B cell (primary cell): ENCODE results near the gene DOCK8. TPM values are rescaled to one million over a fixed set of nuclear protein-coding genes. Genes with fewer than 3 reads are reported as not detected.

ENCODE experiments used
- ATAC-seq: fragments of 200-7000 bp; cut with Tn5 transposase; one replicate; pipeline ENCODE4 v1.10.0; 2021; ENCODE audit warnings: low read depth, mild to moderate bottlenecking, moderate number of reproducible peaks, moderate library complexity
- CTCF ChIA-PET: fragments of 350-600 bp; sonication (Branson Sonifier 250); formaldehyde crosslinking; loops from one replicate; lab custom pipeline; 2021; ENCODE audit warnings: antibody characterized with exemption, inconsistent platforms; lab: Charles Lee
- POLR2A ChIA-PET: fragments of 350-600 bp; sonication (Branson Sonifier 250); formaldehyde crosslinking; loops from one replicate; lab custom pipeline; 2021; ENCODE audit warnings: antibody characterized with exemption; lab: Charles Lee
- DNase-seq: peaks from one replicate; pipeline ENCODE4 v3.0.0; 2013
- H2AFZ ChIP-seq: 2 replicates; pipeline ENCODE4 v1.6.1; 2012; ENCODE audit warnings: mild to moderate bottlenecking, low read depth, low read length; ENCODE audit not compliant: insufficient read depth, poor library complexity, severe bottlenecking
- H3K27ac ChIP-seq, 2 donors: 1 replicate in 1 of 2; 2 replicates in 1 of 2; pipeline ENCODE4 v1.5.1; 2012 to 2013; ENCODE audit warnings: low read length in 2 of 2, mild to moderate bottlenecking in 2 of 2, moderate library complexity in 1 of 2
- H3K27me3 ChIP-seq, 4 experiments: fragments of 200-600 bp in 1 of 4; sonication (generic) in 1 of 4; replicated peaks in 1 of 4; 1 replicate in 2 of 4; 2 replicates in 2 of 4; pipeline versions ENCODE4 v1.6.1 to v1.7.0; 2013 to 2016; ENCODE audit warnings: low read length in 3 of 4, mild to moderate bottlenecking in 2 of 4, mixed read lengths in 1 of 4, moderate library complexity in 1 of 4; ENCODE audit not compliant: insufficient read depth in 4 of 4, control insufficient read depth in 3 of 4; ENCODE audit errors: control extremely low read depth in 1 of 4
- H3K36me3 ChIP-seq, 2 experiments: replicated peaks in 1 of 2; 1 replicate in 1 of 2; 2 replicates in 1 of 2; pipeline versions ENCODE4 v1.6.1 to v1.7.1; 2013; ENCODE audit warnings: low read length in 1 of 2; ENCODE audit not compliant: insufficient read depth in 2 of 2, control insufficient read depth in 1 of 2; ENCODE audit errors: control extremely low read depth in 1 of 2, extremely low read depth in 1 of 2
- H3K4me1 ChIP-seq, 2 donors: fragments of 200-600 bp in 1 of 2; sonication (generic) in 1 of 2; 1 replicate in 1 of 2; 2 replicates in 1 of 2; pipeline versions ENCODE4 v1.5.1 to v1.6.1; 2013 to 2017; ENCODE audit warnings: low read length in 2 of 2; ENCODE audit not compliant: control insufficient read depth in 2 of 2, insufficient read depth in 2 of 2
- H3K4me2 ChIP-seq: replicated peaks from 2 replicates; pipeline ENCODE3; 2012; ENCODE audit warnings: mild to moderate bottlenecking, low read depth, low read length; ENCODE audit not compliant: poor library complexity, severe bottlenecking
- H3K4me3 ChIP-seq, 5 experiments: fragments of 200-600 bp in 1 of 5; sonication (generic) in 1 of 5; 1 replicate in 3 of 5; 2 replicates in 2 of 5; pipeline versions ENCODE4 v1.5.1 to v1.7.0; 2011 to 2016; ENCODE audit warnings: low read length in 4 of 5, mild to moderate bottlenecking in 4 of 5, low read depth in 2 of 5, control low read depth in 1 of 5, moderate library complexity in 1 of 5; ENCODE audit not compliant: insufficient read depth in 1 of 5; ENCODE audit errors: control extremely low read depth in 1 of 5, extremely low read depth in 1 of 5
- H3K79me2 ChIP-seq: fragments of 200-600 bp; sonication (generic); one replicate; pipeline ENCODE4 v1.6.0; 2016; ENCODE audit warnings: low read length; ENCODE audit not compliant: control insufficient read depth, insufficient read depth
- H3K9ac ChIP-seq: fragments of 200-600 bp; sonication (generic); 2 replicates; pipeline ENCODE4 v1.6.1; 2017; ENCODE audit warnings: mild to moderate bottlenecking, low read length, moderate library complexity
- H3K9me3 ChIP-seq, 3 donors: one replicate each; pipeline versions ENCODE4 v1.6.1 to v1.7.1; 2013; ENCODE audit warnings: low read length in 2 of 3; ENCODE audit not compliant: control insufficient read depth in 2 of 3, insufficient read depth in 1 of 3; ENCODE audit errors: control extremely low read depth in 1 of 3
- H4K20me1 ChIP-seq: 2 replicates; pipeline ENCODE4 v1.6.0; 2012; ENCODE audit warnings: mild to moderate bottlenecking, low read length; ENCODE audit not compliant: insufficient read depth, control insufficient read depth, poor library complexity, severe bottlenecking
- H3K27ac Mint-ChIP-seq: one replicate; pipeline ENCODE4 v1.8.0; 2021; ENCODE audit warnings: mixed read lengths
- H3K27me3 Mint-ChIP-seq: one replicate; pipeline ENCODE4 v1.8.0; 2021; ENCODE audit warnings: mixed read lengths
- H3K4me1 Mint-ChIP-seq: one replicate; pipeline ENCODE4 v1.8.0; 2021; ENCODE audit warnings: mixed read lengths
- H3K4me3 Mint-ChIP-seq: one replicate; pipeline ENCODE4 v1.8.0; 2021; ENCODE audit warnings: mixed read lengths
- H3K9me3 Mint-ChIP-seq: one replicate; pipeline ENCODE4 v1.8.0; 2022; ENCODE audit warnings: mixed read lengths; ENCODE audit not compliant: insufficient read depth
- CTCF ChIP-seq: fragments of 200-600 bp; IDR thresholded peaks from one replicate; pipeline ENCODE4 v1.8.0; 2022; ENCODE audit warnings: antibody characterized with exemption, mild to moderate bottlenecking
- EZH2 ChIP-seq: IDR thresholded peaks from 2 replicates; pipeline ENCODE4 v1.6.1; 2012; ENCODE audit warnings: borderline replicate concordance, low read depth, mild to moderate bottlenecking, moderate library complexity, low read length; ENCODE audit not compliant: insufficient read depth, poor library complexity, severe bottlenecking
- WGBS: methylation state at CpG from one replicate; pipeline ENCODE4 v1.1.5; 2013; ENCODE audit warnings: missing lambda C conversion rate; ENCODE audit not compliant: insufficient coverage; 5-methylcytosine and 5-hydroxymethylcytosine counted together
- intact Hi-C: fragments of 100-400 bp; cut with micrococcal nuclease; formaldehyde crosslinking; loops from one replicate; pipeline ENCODE4 v1.10.0; 2022
- polyA plus RNA-seq: library from polyadenylated mRNA; depleted of rRNA; stranded (reverse); fragments of >200 nt; gene quantifications from 2 replicates; pipeline ENCODE4 v1.2.3, GENCODE V29; 2012
- total RNA-seq, 2 donors: library from RNA; stranded (reverse); fragments of 120-200 nt in 1 of 2; gene quantifications; 1 replicate in 1 of 2; 2 replicates in 1 of 2; pipeline versions ENCODE4 v1.2.3 to v1.2.4, GENCODE V29; 2013 to 2022

DOCK8 gene
- total and polyA plus RNA-seq, 2 donors (not counting 1 experiment from before 2014, with no cell fraction given), result 47.6 to 288 TPM

GRCh38 chr9:444528-444927 is 229.9 kb downstream of the DOCK8 start:
- Histone ChIP-seq H3K4me2 (no peak overlapping the region), H4K20me1 (peaks cover 9% of the 10 kb centered on the region), H3K27ac (no peak overlapping the region), H3K9me3 (no peaks in the 10 kb centered on the region), H3K27me3 (no peaks in the 10 kb centered on the region), H3K9ac (no peak overlapping the region), H3K36me3 (peaks cover 35 to 95% of the 10 kb centered on the region in 2 experiments), H3K4me1 (no peaks in the 10 kb centered on the region), H3K4me3 (no peak overlapping the region), H2AFZ (no peak overlapping the region), H3K79me2 (no peaks in the 10 kb centered on the region)
- ChIA-PET CTCF (interaction anchor here (1.5 kb wide), 1 partner anchor 9 kb away, joined by 4 read pairs; no protein-coding TSS in a partner anchor), POLR2A (no interaction called here)
- DNase-seq (no peak), ATAC-seq (no peak)
- no peaks in the 10 kb centered on the region for H3K9me3 Mint-ChIP-seq
- no peak overlapping the region for H3K27ac Mint-ChIP-seq
- no peak overlapping the region for H3K4me3 Mint-ChIP-seq
- peaks cover 6% of the 10 kb centered on the region for H3K4me1 Mint-ChIP-seq
- WGBS, result 100% methylated on average over 1 of the region's 1 CpG
- no peak for TF ChIP-seq CTCF
- no peak for TF ChIP-seq EZH2
- intact Hi-C loops, result no loop called here
- H3K27me3 Mint-ChIP-seq, result no peaks in the 10 kb centered on the region

DNA sequence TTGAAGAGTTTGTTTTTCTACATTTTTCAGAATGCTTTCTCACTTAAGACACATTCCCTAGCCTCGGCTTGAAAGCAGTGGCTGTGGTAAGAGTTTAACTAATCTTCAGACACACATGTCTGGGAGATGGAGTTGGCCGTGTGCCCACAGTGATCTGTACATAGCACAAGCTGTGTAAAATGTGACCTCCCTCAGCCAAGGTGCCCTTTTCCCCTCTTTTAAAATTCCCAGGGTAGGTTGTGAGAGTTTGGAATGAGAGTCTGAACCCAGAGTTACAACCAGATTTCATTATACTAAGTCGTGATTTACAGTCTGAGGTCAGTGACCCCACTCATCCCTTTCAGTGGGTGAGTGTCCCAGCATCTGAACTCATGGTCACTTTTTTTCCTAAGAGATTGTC is 230.4 kb downstream of the DOCK8 start:
- H3K9me3 ChIP-seq, result no peaks in the 10 kb centered on the region
- ChIA-PET CTCF (interaction anchor here (1.5 kb wide), 1 partner anchor 10 kb away, joined by 4 read pairs; no protein-coding TSS in a partner anchor), POLR2A (no interaction called here)
- no peaks in the 10 kb centered on the region for H3K9me3 Mint-ChIP-seq
- H3K4me2 ChIP-seq, result no peak overlapping the region
- no peak for DNase-seq
- H4K20me1 ChIP-seq, result peaks cover 9% of the 10 kb centered on the region
- no peak overlapping the region for H2AFZ ChIP-seq
- H3K27ac Mint-ChIP-seq, result no peak overlapping the region
- peaks cover 38 to 97% of the 10 kb centered on the region in 2 experiments for H3K36me3 ChIP-seq
- H3K4me1 Mint-ChIP-seq, result peaks cover 6% of the 10 kb centered on the region
- no peaks in the 10 kb centered on the region for H3K4me1 ChIP-seq
- TF ChIP-seq CTCF (no peak), EZH2 (no peak)
- 100% methylated on average over 1 of the region's 3 CpGs for WGBS
- H3K27me3 Mint-ChIP-seq, result no peaks in the 10 kb centered on the region
- no peak overlapping the region for H3K27ac ChIP-seq
- H3K4me3 ChIP-seq, result no peak overlapping the region
- H3K4me3 Mint-ChIP-seq, result no peak overlapping the region
- no peak overlapping the region for H3K9ac ChIP-seq
- H3K27me3 ChIP-seq, result no peaks in the 10 kb centered on the region
- H3K79me2 ChIP-seq, result no peaks in the 10 kb centered on the region
- intact Hi-C loops, result no loop called here
- no peak for ATAC-seq
